ENCODE results near the gene C1orf87.

Gene C1orf87

DNA sequence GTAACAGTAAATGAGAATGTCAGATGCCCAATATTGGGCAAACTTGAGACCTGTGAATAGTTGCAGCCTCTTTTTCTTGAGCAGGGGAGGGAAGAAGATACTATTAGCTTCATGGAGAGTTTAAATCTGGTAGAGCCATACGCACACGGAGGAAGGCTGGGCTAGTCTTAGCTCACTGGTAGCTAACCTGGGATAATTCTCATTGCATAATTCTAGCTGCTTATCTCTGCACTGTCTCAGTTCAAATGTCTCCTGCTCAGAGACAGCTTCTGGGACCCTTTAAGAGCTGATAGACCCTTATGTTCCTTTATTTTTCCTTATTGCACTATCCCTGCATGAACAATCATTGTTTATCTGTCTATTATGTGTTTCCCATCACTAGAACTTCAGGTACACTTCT, 8.4 kb downstream of the C1orf87 start:
- Histone ChIP-seq H3K27ac (ENCODE audit: insufficient read depth in 1 of 2, low read depth in 1 of 2, low read length in 2 of 2, poor library complexity in 1 of 2, severe bottlenecking in 2 of 2) (no peak overlapping the region), H3K4me3 (ENCODE audit: control insufficient read depth in 1 of 7, extremely low read depth in 1 of 7, insufficient read depth in 4 of 7, low read depth in 2 of 7, low read length in 6 of 7) (no peak overlapping the region), H3K27me3 (replicated peaks in 2 of 5; ENCODE audit: control insufficient read depth in 4 of 5, insufficient read depth in 5 of 5, low read length in 4 of 5) (peaks cover 0 to 2% (median 0%) of the 10 kb centered on the region in 5 experiments), H3K36me3 (ENCODE audit: control insufficient read depth in 4 of 4, insufficient read depth in 4 of 4, low read length in 3 of 4) (no peaks in the 10 kb centered on the region), H3K9me3 (ENCODE audit: control extremely low read depth in 1 of 5, control insufficient read depth in 4 of 5, insufficient read depth in 2 of 5, low read depth in 1 of 5, low read length in 4 of 5) (no peaks in the 10 kb centered on the region), H3K4me1 (ENCODE audit: control extremely low read depth in 1 of 4, control insufficient read depth in 4 of 4, insufficient read depth in 4 of 4, low read length in 3 of 4) (no peaks in the 10 kb centered on the region)
- POLR2A ChIA-PET, result no interaction called here
- CTCF ChIA-PET, result no interaction called here
- peak in 2 of 3 donors; percentile 10 to 31 for DNase-seq
- 93% methylated on average over 2 of the region's 2 CpGs for WGBS (ENCODE audit: insufficient coverage)

DNA sequence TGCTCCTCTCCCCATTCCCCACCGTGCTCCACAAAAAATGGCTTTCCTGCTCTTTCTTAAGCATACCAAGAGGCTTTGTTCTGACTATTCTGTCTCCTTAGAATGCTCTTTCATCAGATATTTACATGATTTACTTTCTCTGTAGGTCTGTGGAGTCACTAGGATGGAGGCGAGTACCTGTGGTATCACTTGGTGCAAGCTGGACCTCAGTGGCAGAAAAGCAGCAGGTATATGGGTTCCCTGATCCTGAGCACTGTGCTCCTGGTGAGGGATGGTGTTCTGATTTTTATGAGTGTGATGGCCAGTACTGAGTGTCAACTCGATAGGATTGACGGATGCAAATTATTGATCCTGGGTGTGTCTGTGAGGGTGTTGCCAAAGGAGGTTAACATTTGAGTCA, 10.0 kb downstream of the C1orf87 start:
- H3K4me3 ChIP-seq (ENCODE audit: control insufficient read depth in 1 of 7, extremely low read depth in 1 of 7, insufficient read depth in 4 of 7, low read depth in 2 of 7, low read length in 6 of 7), result no peak overlapping the region
- no peak overlapping the region for H3K27ac ChIP-seq (ENCODE audit: insufficient read depth in 1 of 2, low read depth in 1 of 2, low read length in 2 of 2, poor library complexity in 1 of 2, severe bottlenecking in 2 of 2)
- DNase-seq, result peak in 1 of 3 donors; percentile 8
- no peaks in the 10 kb centered on the region for H3K36me3 ChIP-seq (ENCODE audit: control insufficient read depth in 4 of 4, insufficient read depth in 4 of 4, low read length in 3 of 4)
- no peaks in the 10 kb centered on the region for H3K27me3 ChIP-seq (replicated peaks in 2 of 5; ENCODE audit: control insufficient read depth in 4 of 5, insufficient read depth in 5 of 5, low read length in 4 of 5)
- WGBS (ENCODE audit: insufficient coverage), result 96% methylated on average over 4 of the region's 4 CpGs
- H3K9me3 ChIP-seq (ENCODE audit: control extremely low read depth in 1 of 5, control insufficient read depth in 4 of 5, insufficient read depth in 2 of 5, low read depth in 1 of 5, low read length in 4 of 5), result no peaks in the 10 kb centered on the region
- CTCF ChIA-PET, result no interaction called here
- POLR2A ChIA-PET, result no interaction called here
- H3K4me1 ChIP-seq (ENCODE audit: control extremely low read depth in 1 of 4, control insufficient read depth in 4 of 4, insufficient read depth in 4 of 4, low read length in 3 of 4), result no peaks in the 10 kb centered on the region

- H3K27me3 ChIP-seq (replicated peaks in 2 of 5; ENCODE audit: control insufficient read depth in 4 of 5, insufficient read depth in 5 of 5, low read length in 4 of 5), result no peaks in the 10 kb centered on the region
- H3K4me1 ChIP-seq (ENCODE audit: control extremely low read depth in 1 of 4, control insufficient read depth in 4 of 4, insufficient read depth in 4 of 4, low read length in 3 of 4), result no peaks in the 10 kb centered on the region
- CTCF ChIA-PET, result no interaction called here
- no peak for DNase-seq
- no peak overlapping the region for H3K4me3 ChIP-seq (ENCODE audit: control insufficient read depth in 1 of 7, extremely low read depth in 1 of 7, insufficient read depth in 4 of 7, low read depth in 2 of 7, low read length in 6 of 7)
- 98% methylated on average over 6 of the region's 7 CpGs for WGBS (ENCODE audit: insufficient coverage)
- H3K9me3 ChIP-seq (ENCODE audit: control extremely low read depth in 1 of 5, control insufficient read depth in 4 of 5, insufficient read depth in 2 of 5, low read depth in 1 of 5, low read length in 4 of 5), result no peaks in the 10 kb centered on the region
- POLR2A ChIA-PET, result no interaction called here
- H3K27ac ChIP-seq (ENCODE audit: insufficient read depth in 1 of 2, low read depth in 1 of 2, low read length in 2 of 2, poor library complexity in 1 of 2, severe bottlenecking in 2 of 2), result no peak overlapping the region
- no peaks in the 10 kb centered on the region for H3K36me3 ChIP-seq (ENCODE audit: control insufficient read depth in 4 of 4, insufficient read depth in 4 of 4, low read length in 3 of 4)
These were observed 14.1 kb downstream of the C1orf87 start for GRCh38 chr1:60059468-60059867.

GRCh38 chr1:60055336-60055735, 18.2 kb downstream of the C1orf87 start:
- POLR2A ChIA-PET, result no interaction called here
- H3K36me3 ChIP-seq (ENCODE audit: control insufficient read depth in 4 of 4, insufficient read depth in 4 of 4, low read length in 3 of 4), result no peaks in the 10 kb centered on the region
- H3K27me3 ChIP-seq (replicated peaks in 2 of 5; ENCODE audit: control insufficient read depth in 4 of 5, insufficient read depth in 5 of 5, low read length in 4 of 5), result no peaks in the 10 kb centered on the region
- CTCF ChIA-PET, result no interaction called here
- H3K9me3 ChIP-seq (ENCODE audit: control extremely low read depth in 1 of 5, control insufficient read depth in 4 of 5, insufficient read depth in 2 of 5, low read depth in 1 of 5, low read length in 4 of 5), result no peaks in the 10 kb centered on the region
- H3K4me1 ChIP-seq (ENCODE audit: control extremely low read depth in 1 of 4, control insufficient read depth in 4 of 4, insufficient read depth in 4 of 4, low read length in 3 of 4), result no peaks in the 10 kb centered on the region
- no peak for DNase-seq
- no peak overlapping the region for H3K4me3 ChIP-seq (ENCODE audit: control insufficient read depth in 1 of 7, extremely low read depth in 1 of 7, insufficient read depth in 4 of 7, low read depth in 2 of 7, low read length in 6 of 7)
- no peak overlapping the region for H3K27ac ChIP-seq (ENCODE audit: insufficient read depth in 1 of 2, low read depth in 1 of 2, low read length in 2 of 2, poor library complexity in 1 of 2, severe bottlenecking in 2 of 2)

DNA sequence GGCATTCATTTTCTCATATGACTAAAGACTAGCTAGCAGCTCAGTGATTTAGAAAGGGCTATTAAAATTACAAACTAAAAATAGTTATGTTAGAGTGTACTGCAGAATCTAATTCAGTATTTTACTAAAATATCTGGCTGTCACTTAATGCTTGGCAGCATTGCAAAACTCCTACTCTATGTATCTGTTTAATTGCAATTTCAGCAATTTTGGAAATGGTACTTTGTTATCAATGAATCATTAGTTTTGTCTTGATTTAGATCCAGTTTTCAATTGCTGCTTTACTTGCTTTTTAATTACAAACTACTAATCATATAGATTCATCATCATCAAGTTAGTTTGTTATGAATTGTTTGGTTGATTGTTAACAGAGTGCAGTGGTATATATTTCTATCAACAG, 19.2 kb downstream of the C1orf87 start:
- no peaks in the 10 kb centered on the region for H3K27me3 ChIP-seq (replicated peaks in 2 of 5; ENCODE audit: control insufficient read depth in 4 of 5, insufficient read depth in 5 of 5, low read length in 4 of 5)
- H3K27ac ChIP-seq (ENCODE audit: insufficient read depth in 1 of 2, low read depth in 1 of 2, low read length in 2 of 2, poor library complexity in 1 of 2, severe bottlenecking in 2 of 2), result no peak overlapping the region
- no peaks in the 10 kb centered on the region for H3K36me3 ChIP-seq (ENCODE audit: control insufficient read depth in 4 of 4, insufficient read depth in 4 of 4, low read length in 3 of 4)
- H3K4me1 ChIP-seq (ENCODE audit: control extremely low read depth in 1 of 4, control insufficient read depth in 4 of 4, insufficient read depth in 4 of 4, low read length in 3 of 4), result no peaks in the 10 kb centered on the region
- ChIA-PET CTCF (no interaction called here), POLR2A (no interaction called here)
- no peak for DNase-seq
- no peaks in the 10 kb centered on the region for H3K9me3 ChIP-seq (ENCODE audit: control extremely low read depth in 1 of 5, control insufficient read depth in 4 of 5, insufficient read depth in 2 of 5, low read depth in 1 of 5, low read length in 4 of 5)
- no peak overlapping the region for H3K4me3 ChIP-seq (ENCODE audit: control insufficient read depth in 1 of 7, extremely low read depth in 1 of 7, insufficient read depth in 4 of 7, low read depth in 2 of 7, low read length in 6 of 7)

DNA sequence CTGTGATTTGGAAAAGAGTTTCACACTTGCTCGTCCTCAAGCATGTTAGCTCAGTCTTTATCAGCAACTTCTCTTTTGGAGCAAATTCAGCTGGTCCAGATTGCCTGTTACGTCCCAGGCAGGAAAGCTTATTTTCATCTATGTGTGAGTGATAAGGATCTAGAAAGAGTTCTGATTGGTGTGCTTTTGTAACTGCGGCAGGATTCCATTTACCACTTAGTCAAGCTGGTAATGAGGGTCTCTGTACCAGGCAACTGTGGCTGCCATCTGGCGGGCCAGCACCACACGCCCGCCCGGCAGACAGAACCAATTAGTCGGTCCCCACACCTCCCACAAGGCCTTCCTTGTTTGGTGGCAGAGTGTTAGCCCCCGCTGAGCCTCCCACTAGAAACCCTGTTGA, 21.0 kb downstream of the C1orf87 start:
- no peak overlapping the region for H3K27ac ChIP-seq (ENCODE audit: insufficient read depth in 1 of 2, low read depth in 1 of 2, low read length in 2 of 2, poor library complexity in 1 of 2, severe bottlenecking in 2 of 2)
- no peak for DNase-seq
- ChIA-PET POLR2A (no interaction called here), CTCF (interaction anchor here (1.3 kb wide), 1 partner anchor 13 kb away, joined by 4 read pairs; no protein-coding TSS in a partner anchor)
- no peaks in the 10 kb centered on the region for H3K27me3 ChIP-seq (replicated peaks in 2 of 5; ENCODE audit: control insufficient read depth in 4 of 5, insufficient read depth in 5 of 5, low read length in 4 of 5)
- H3K4me3 ChIP-seq (ENCODE audit: control insufficient read depth in 1 of 7, extremely low read depth in 1 of 7, insufficient read depth in 4 of 7, low read depth in 2 of 7, low read length in 6 of 7), result no peak overlapping the region
- WGBS (ENCODE audit: insufficient coverage), result 97% methylated on average over 3 of the region's 9 CpGs
- no peaks in the 10 kb centered on the region for H3K4me1 ChIP-seq (ENCODE audit: control extremely low read depth in 1 of 4, control insufficient read depth in 4 of 4, insufficient read depth in 4 of 4, low read length in 3 of 4)
- no peaks in the 10 kb centered on the region for H3K9me3 ChIP-seq (ENCODE audit: control extremely low read depth in 1 of 5, control insufficient read depth in 4 of 5, insufficient read depth in 2 of 5, low read depth in 1 of 5, low read length in 4 of 5)
- no peaks in the 10 kb centered on the region for H3K36me3 ChIP-seq (ENCODE audit: control insufficient read depth in 4 of 4, insufficient read depth in 4 of 4, low read length in 3 of 4)

- Histone ChIP-seq H3K9me3 (ENCODE audit: control extremely low read depth in 1 of 5, control insufficient read depth in 4 of 5, insufficient read depth in 2 of 5, low read depth in 1 of 5, low read length in 4 of 5) (no peaks in the 10 kb centered on the region), H3K4me3 (ENCODE audit: control insufficient read depth in 1 of 7, extremely low read depth in 1 of 7, insufficient read depth in 4 of 7, low read depth in 2 of 7, low read length in 6 of 7) (no peak overlapping the region), H3K27ac (ENCODE audit: insufficient read depth in 1 of 2, low read depth in 1 of 2, low read length in 2 of 2, poor library complexity in 1 of 2, severe bottlenecking in 2 of 2) (no peak overlapping the region), H3K4me1 (ENCODE audit: control extremely low read depth in 1 of 4, control insufficient read depth in 4 of 4, insufficient read depth in 4 of 4, low read length in 3 of 4) (no peaks in the 10 kb centered on the region), H3K36me3 (ENCODE audit: control insufficient read depth in 4 of 4, insufficient read depth in 4 of 4, low read length in 3 of 4) (no peaks in the 10 kb centered on the region), H3K27me3 (replicated peaks in 2 of 5; ENCODE audit: control insufficient read depth in 4 of 5, insufficient read depth in 5 of 5, low read length in 4 of 5) (no peaks in the 10 kb centered on the region)
- ChIA-PET CTCF (interaction anchor here (0.8 kb wide), 1 partner anchor 33 kb away, joined by 3 read pairs; no protein-coding TSS in a partner anchor), POLR2A (no interaction called here)
- no peak for DNase-seq
- 100% methylated on average over 1 of the region's 1 CpG for WGBS (ENCODE audit: insufficient coverage)
These were observed 22.4 kb downstream of the C1orf87 start for GRCh38 chr1:60051191-60051590.

- Histone ChIP-seq H3K27ac (ENCODE audit: insufficient read depth in 1 of 2, low read depth in 1 of 2, low read length in 2 of 2, poor library complexity in 1 of 2, severe bottlenecking in 2 of 2) (no peak overlapping the region), H3K4me3 (ENCODE audit: control insufficient read depth in 1 of 7, extremely low read depth in 1 of 7, insufficient read depth in 4 of 7, low read depth in 2 of 7, low read length in 6 of 7) (no peak overlapping the region), H3K9me3 (ENCODE audit: control extremely low read depth in 1 of 5, control insufficient read depth in 4 of 5, insufficient read depth in 2 of 5, low read depth in 1 of 5, low read length in 4 of 5) (no peaks in the 10 kb centered on the region), H3K4me1 (ENCODE audit: control extremely low read depth in 1 of 4, control insufficient read depth in 4 of 4, insufficient read depth in 4 of 4, low read length in 3 of 4) (no peaks in the 10 kb centered on the region), H3K36me3 (ENCODE audit: control insufficient read depth in 4 of 4, insufficient read depth in 4 of 4, low read length in 3 of 4) (no peaks in the 10 kb centered on the region), H3K27me3 (replicated peaks in 2 of 5; ENCODE audit: control insufficient read depth in 4 of 5, insufficient read depth in 5 of 5, low read length in 4 of 5) (no peaks in the 10 kb centered on the region)
- peak in 1 of 3 donors; percentile 5 for DNase-seq
- ChIA-PET CTCF (no interaction called here), POLR2A (no interaction called here)
These were observed 24.4 kb downstream of the C1orf87 start for GRCh38 chr1:60049188-60049587.
